ENCODE data around the gene JMJD7.

Gene JMJD7

DNA sequence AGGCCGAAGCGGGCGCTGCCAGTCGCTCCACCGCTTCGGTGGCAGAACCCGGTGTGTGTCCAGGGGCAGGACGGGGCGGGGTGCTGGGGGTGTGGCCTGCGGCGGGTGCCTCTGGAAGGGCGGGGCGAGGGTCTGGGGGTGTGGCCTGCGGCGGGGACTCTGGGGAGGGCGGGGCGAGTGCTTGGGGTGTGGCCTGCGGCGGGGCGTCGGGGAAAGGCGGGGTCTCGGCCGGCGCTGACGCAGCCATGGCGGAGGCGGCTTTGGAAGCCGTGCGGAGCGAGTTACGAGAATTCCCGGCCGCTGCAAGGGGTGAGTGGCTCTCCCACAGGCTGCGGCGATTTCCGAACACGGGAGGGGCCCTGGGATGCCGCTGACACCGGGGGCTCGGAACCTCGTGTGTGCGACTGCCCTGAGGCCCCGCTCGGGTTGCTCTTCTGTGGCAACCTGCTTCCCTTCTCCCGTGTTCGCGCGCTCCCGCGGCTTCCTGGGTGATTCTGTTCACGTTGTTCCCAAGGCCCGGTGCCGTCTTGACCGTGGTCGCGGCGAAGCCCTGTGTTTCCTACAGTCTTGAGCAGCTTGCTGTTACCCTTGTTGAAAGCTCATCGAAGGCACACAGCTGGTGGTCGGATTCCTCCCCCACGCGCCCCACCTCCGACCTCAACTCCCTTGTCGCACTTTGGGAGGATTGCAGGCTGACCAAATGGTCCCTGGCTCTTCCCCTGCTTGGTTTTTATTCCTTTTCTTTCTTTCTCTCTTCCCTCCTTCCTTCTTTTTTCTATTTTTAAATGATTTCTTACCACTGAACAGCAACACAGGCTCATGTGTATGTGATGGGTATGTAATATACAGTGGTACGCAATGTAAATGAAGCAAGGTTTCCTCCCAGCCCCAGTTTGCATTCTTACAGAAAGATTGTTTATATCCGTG lies at the start of gene JMJD7:
Gene JMJD7, plus strand, starts transcription at position 213 of the 927 bp plus-strand sequence. Its CDS starts 33 bp downstream, at position 246.
- DNase-seq, result no peak

DNA sequence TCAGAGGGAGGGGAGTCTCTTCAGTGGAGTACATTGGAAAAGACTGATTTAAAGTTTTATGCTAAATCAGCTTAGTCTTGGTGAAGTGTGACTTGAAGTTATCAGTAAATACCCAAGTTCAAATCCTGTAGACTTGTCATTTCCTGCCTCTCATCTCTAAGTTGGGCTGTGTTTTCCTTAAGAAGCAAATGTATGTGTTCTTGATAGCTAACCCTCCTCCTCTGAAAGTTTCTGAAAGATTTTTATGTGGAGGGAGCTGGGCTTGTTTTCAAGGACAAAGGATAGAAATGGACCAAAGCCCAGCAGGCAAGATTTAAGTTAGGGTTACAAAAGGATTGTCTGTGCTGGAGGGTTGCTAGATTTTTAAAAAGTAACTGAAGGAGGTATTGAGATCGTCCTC lies 49.4 kb upstream of the JMJD7 start:
- no peak for DNase-seq

DNA sequence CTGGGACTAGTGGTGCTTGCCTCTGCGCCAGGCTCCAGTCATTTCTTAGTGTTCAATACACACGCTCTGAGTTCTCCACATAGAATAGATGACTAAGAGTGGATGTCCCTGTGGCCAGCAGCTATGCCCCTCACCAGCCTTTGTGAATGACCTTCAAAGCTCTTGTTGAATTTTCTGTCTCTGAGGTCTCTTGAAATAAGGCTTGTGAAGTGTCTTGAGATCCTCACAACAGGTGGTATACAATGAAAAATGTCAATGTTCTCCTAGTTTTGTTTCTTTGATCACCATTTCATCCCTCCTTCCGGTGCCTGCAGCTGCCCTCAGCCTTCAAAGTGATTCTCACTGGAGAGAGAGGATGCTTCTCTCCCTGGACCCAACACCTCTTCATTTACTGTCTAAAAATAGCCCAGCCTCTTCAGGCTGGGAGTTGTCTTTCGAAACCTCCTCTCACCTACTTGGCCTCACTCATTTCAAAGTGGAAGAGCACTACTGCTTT lies 48.2 kb upstream of the JMJD7 start:
- DNase-seq, result peak; percentile 26

DNA sequence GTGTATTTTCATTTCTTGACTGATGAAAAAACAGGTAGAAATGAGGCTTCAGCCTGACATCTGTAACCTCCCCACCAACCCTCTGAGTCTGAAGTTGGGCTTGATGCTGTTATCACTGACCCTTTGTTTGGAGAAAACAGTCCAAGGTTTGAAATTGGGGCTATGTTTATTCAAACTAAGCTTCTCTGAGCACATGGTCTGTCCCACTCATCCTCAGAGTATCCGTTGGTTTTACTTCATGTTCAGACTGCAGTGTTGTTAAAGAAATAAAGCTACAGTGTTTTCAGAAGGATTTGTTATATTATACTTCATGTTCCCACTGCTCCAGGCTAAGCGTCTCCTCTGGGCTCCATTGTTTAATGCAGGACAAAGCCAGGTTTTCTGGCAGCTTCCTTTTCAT lies 47.6 kb upstream of the JMJD7 start:
- no peak for DNase-seq

DNA sequence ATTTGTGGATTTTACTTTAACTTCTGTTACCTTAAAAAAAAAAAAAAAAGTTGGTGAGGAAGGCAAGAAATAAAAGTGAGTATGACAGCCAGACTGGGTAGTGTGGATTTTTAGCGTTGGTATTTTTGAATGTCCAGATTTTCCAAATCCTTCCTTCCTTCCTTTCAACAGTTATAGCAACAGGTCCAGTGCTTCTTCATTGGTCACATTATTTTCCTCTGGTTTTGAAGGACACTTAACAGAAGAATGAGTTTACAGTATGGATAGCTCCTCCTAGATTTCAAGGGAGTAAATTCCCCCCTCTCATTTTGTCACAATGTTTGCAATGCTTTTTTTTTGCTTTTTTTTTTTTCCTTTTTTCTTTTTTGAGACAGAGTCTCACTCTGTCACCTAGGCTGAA lies 47.2 kb upstream of the JMJD7 start:
- no peak for DNase-seq

DNA sequence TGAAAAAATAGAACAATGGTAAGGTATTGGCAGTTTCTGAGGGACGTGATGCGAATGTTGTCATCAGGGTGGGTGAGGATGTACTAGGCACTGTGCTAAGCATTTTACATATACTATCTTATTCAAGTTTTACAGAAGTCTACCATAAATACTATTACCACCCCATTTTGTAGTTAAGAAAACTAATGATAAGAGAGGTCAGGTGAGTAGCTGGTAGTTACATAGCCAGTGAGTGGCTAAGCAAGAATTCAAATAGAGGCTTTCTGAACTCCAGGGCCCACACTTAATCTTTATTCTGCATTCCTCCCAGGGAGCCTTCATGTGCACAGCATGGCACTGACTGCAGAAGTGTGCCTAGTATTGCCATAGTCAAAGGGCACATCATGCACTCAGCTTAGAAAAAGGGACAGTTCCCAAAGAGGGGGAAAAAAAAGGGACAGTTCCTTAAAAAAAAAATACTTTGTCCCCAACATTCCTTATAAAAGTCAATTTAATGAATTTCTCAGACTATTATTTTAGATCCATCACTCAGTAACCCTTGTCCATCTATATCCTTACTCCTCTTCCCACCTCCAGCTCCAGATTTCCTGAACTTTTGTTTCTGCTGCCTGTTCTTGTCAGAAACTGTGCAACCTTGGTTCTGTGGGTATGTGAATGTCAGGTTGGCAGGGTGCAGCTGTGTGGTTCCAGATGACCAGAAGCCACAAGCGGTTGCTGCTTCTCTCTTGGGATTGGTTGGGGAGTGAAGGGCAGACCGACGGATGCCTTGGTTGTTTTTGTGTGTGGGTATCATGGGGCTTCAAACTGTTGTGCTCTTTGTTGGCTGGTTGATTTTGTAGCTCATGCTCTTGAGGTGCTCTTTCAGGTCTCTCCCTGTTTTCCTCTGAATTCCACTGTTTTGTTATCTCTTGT lies 45.3 kb upstream of the JMJD7 start:
- DNase-seq, result no peak

DNA sequence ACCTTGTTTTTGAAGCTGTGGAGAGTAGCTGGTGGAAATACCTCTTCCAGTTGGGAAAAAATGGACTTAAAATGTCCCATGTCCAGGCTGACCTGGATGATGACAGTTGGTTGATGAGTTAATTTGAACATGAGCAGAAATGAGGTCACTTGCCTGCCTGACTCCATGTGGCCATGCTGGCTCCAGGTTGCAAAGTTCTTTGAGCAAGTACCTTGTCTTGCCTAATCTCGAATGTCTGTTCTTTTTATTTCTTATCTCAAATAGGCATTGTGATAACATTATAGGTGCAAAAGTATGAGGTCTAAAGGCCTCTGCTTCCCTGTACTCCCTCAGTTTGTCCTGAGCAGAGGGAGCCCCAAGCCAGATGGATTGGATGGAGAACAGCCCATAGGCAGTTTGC lies 44.6 kb upstream of the JMJD7 start:
- DNase-seq, result no peak

DNA sequence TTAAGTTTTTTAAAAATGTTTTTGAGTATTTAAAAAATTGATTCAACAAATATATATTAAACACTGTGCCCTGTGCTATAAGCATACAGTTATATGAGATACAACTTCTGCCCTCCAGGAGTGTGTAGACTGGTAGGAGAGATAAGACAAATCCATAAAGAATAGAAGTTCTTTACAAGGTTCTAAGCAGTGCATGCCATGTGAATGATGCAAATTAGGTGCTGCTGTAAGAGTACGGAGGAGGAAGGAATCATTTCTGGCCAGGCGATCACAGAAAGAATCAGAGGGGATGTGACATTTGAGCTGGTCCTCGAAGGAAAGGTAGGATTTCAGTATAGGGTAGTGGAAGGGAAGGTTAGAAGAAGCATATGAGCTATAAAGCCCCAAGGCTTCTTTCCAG lies 39.6 kb upstream of the JMJD7 start:
- DNase-seq, result no peak

DNA sequence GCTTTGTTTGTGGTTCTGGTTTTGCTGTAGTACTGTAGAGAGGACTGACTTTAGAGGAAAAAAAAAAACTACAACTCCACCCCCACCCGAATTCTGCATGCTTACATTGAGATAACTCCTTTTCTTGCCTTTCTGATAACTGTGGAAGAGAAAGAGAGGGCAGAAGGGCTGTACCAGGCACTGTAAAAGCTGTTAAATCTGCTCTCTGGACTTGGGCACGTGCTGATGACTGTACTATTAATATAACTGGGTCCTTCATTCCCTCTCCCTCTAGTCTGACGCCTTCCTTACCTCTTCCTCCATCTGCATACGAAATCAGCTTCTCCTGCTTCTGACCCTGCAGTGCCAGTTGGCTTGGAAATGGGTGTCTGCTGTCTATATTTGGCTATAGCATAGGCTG lies 38.7 kb upstream of the JMJD7 start:
- DNase-seq, result no peak

DNA sequence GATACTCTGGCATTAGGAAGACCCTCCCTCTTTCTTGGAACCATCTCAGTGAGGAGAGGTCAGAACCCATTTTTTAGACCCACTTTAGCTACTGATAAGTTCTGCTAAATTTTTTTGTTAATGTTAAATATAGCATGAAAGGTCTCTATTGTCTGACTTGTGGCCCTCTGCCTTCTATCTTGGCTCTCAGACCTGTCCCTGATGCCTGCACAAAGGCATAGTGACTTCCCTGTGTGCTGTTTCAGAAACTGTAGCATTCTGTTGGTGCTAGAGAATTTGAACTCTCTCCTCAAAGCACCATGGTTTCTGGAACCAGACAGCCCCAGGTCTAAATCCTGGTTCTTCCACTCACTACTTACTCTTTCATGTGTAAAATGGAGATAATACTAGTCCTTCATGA lies 38.2 kb upstream of the JMJD7 start:
- DNase-seq, result no peak

DNA sequence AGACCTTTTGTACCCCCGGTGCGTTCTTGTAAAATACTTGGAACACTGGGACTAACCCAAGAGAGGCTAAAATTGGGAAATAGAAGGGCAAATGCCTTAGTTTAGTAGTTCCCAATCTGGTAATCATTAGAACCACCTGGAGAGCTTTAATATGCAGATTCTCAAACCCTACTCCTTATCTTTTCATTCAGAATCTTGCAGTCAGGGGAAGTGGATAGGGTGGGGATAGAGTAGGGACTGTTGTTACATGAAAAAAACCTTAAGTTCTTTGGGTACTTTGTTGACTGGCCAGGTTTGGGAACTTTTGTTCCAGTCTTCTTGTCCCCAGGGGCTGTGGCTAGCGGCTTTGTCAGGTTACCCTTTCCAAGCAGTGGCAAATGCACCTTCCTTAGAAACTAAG lies 37.7 kb upstream of the JMJD7 start:
- DNase-seq, result no peak

DNA sequence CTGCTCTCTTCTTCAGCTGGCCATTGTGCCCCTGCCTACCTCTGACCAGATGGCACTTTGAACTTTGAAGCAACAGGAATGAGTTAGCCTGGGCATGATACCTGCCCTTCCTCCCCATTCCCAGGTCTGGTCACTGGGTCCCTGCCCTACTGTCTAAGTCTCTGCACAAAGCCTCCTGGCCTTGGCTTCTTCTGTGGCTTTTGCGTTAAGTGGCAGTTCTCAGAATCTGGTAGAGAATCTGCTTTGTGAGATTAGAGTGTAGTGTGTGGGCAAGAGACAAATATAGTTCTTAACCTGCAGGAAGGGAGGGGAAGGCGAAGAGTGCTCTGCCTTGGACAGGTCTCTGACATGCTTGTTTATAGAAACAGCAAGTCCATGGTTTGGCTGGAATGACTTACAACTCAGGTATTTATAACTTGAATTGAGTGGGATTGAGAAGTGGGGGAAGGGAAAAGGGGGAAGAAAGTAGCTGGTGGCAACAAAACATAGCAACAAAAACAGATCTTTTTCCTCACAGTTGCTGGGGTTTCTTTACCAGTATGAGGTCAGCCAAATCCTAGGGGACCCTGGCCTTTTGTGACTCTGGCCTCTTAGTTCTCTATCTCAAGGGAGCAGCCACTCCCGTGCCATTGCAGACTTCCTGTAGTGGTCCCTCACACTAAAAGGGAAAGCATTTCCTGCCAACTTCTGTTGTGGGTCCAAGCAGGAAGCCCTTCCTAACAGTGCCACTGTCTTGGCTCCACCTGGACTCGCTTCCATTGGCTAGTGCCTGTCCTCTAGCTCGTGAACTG lies 36.9 kb upstream of the JMJD7 start:
- DNase-seq, result no peak

DNA sequence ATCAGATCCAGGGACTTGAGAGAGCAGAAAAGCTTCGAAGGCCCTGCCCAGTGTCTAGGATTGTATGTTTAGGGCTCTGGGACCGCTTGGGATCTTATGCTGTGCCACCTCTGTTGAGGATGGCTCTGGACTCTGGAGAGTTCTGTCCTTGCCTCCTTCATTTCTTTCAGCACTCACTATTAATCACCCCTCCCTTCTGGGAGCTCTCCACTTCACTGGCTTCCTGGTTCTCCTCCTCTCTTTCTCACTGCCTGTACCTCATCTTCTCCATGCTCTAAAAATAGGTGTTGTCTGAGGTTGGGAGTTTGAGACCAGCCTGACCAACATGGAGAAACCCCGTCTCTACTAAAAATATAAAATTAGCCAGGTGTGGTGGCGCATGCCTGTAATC lies 36.4 kb upstream of the JMJD7 start:
- no peak for DNase-seq

DNA sequence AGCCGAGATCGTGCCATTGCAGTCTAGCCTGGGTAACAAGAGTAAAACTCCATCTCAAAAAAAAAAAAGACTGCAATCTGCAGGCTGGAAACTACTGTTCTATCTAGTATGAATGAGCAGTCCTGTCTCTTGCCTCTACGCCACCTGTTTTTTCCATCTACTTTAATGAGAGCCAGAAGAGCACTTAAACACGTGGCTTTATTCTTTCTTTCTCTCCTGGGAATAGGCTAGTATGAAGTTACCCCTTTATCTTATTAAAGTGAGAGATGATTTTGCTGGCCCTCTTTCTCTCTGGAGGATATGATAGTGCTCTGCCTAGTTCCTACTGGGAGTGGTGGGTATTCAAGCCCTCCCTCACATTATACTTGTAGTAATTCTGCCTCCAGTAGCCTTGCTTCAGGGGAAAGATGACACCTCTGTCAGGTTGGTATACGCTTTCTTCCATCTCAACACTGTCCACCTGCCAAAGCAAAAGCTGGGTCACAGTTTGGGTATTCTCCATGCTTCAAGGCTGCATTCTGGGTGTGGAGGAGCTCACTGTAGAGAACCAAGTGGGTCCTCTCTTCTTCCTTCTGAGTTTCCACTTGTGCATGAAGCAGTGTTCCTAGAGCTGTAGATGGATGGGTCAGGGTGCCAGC lies 35.8 kb upstream of the JMJD7 start:
- peak; percentile 94 for DNase-seq

DNA sequence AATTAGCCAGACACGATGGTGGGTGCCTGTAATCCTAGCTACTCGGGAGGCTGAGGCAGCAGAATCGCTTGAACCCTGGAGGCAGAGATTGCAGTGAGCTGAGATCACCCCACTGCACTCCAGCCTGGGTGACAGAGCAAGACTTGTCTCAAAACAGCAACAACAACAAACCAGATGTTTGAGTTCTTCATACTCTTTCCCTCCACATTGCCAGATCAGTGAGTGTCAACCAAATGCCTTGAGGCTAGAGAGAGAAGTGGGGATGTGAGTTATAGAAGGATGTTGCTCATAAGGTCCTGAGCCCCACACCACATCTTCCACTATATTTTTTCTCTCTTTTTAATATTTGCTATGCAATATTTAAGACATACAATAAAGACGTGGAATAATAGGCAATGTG lies 33.8 kb upstream of the JMJD7 start:
- no peak for DNase-seq

DNA sequence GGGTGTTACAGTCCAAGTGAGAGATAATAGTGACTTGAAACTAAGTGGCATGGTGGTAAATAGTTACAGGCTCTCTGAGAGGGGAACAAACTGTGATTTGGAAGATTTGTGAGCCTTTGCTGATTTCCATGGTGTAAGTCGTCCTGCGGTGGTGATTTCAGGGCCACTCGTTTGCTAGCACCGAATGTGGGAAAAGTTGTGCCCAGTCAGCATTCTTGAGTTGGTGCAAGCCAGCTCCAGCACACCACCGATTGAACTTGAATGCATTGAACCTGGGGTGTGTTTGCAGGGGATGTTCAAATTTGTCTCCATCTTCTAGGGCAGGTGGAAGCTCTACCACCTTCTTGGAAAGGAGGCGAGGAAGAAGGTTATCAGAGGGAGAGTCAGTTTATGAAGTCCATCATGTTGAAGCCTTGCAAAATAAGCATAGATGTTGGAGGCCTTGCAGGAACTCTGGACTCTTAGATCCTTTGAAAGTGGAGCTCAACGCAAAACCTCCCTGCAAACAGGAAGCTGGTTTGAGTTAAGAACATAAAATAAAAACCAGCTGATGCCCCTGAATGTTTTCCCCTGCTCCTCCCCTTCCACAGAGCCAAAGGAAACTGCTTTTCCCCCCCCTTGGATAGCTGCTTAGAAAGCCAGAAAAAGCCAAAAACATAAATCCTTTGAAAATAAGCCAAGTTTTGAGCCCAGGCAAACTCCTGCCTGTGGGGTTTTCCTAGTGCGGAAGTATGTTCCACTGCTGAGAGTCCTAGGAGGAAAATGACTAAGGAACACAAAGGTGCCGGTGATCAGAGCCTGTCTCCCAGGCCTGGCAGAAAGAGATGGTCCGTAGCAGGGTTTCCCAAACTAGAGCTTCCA lies 31.7 kb upstream of the JMJD7 start:
- DNase-seq, result no peak

DNA sequence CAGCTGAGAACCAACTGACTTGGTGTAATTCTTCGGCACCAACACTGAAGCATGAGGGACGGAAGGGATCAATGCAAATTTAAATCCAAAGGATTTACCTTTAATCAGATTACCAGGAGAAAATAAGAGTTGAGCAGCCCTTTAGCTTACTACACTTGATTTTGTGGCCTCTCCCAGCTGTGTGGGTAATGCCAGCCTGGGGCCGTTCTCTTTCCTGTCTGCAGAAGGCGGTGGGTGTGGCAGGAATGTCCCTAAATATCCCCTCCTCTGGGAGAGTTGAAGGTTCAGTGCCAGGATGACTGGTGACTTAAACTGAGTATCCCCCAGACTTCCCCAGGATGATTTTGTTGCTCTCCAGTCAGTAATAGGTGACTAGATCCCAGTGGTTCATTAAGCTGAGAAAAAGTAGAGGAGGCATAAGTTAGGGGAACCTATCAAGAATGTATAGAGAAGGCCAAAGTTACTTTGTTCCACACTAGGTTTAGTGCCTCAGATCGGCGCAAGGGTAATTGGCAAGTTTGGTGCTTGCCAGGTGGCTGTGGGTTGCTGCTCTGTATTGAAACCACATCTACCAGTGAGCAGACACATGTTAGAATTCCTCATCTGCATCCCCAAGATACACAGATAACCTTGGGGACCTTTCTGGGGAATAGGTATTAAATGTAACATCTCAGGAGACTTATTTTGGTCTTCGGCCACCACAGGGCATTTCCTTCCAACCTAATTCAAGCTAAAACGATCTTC lies 30.5 kb upstream of the JMJD7 start:
- DNase-seq, result no peak

DNA sequence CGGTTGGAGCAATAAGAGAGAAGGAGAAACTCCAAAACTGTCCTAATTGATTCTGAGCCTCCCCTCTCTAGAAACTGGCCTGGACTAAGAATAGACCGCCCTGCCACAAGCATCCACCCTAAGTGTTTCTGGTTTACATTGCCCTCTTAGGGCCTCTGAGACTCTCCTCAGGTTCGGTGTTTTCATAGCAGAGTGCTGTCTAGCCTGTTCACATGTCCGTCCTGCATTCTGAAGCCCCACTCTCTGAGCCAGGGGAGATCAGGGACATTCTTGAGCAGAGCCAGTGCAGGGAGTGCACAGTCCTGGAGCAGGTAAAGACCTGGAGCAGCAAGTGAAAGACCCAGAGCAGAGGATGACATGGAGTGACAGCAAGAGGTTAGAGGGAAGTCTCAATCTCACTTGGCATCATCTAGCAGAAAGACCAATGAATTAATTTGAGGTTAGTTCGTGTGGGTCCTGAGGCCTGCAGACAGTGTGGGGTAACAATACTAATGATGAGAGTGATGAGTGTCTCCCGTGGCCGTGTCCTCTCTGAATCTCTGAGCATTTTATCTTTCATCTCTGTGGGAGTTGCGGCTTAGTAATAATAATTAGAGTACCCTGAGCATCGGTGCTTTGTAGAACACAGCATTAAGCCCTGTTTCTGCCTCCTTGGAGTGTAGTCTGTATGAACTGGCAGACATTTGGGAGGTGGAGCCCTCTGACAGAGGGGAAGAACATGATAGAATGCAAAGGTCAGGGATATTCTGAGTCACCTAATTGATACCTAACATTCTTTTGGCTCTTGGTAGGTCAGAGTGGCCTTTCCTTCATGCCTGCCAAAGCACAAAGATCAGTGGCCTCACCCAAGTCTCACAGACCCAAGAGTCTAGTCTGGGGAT lies 29.0 kb upstream of the JMJD7 start:
- no peak for DNase-seq

DNA sequence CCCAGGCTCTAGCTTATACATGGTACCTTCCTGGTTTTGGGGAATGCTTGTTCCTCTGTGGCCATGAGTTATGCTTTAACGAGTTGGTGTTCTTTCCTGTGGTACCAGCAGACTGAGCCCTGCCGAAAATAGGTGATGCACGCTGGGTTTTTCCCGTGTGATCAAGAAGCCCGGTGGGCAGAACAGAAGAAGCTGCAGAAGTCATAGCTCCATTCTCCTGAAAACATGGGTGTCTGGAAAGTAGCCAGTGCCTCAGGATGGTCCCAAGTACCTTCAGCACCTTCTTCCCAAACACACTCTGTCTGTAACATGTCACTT lies 28.4 kb upstream of the JMJD7 start:
- DNase-seq, result no peak

DNA sequence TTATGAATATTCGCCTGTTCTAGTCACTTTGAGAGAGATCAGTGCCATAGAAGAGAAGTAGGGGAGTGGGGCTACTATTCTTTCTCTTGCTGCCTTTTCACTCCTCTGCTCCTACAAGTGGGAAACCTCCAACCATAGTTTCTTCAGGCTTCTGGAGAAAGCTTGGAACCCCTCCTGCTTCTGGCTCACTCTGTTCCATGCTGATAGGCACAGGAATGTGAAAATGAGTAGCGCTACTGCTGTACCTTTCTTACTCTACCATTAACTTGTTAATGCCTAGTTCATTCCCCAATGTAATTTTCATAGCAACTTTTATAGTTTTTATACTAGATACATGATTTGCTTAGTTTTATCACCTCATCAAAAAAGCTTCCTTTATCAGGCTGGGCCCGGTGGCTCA lies 26.7 kb upstream of the JMJD7 start:
- no peak for DNase-seq
